ENCODE data around the gene MTMR3.

GRCh38 chr22:30062259-30062658 lies 179.3 kb downstream of the MTMR3 start:
- TF ChIP-seq CTCF (IDR thresholded peaks at IDR 0.05) (no peak), POLR2A (IDR thresholded peaks at IDR 0.05) (no peak), EP300 (IDR thresholded peaks at IDR 0.05) (no peak)
